HG02571 (cell line): Measurements from ENCODE around the gene SCFD2.

Experiments
- ATAC-seq: cut with Tn5 transposase; IDR thresholded peaks from one replicate; pipeline ENCODE4 v1.9.1; 2021; ENCODE audit warnings: mild to moderate bottlenecking, moderate library complexity; ENCODE audit not compliant: unreplicated experiment

The SCFD2 gene

DNA sequence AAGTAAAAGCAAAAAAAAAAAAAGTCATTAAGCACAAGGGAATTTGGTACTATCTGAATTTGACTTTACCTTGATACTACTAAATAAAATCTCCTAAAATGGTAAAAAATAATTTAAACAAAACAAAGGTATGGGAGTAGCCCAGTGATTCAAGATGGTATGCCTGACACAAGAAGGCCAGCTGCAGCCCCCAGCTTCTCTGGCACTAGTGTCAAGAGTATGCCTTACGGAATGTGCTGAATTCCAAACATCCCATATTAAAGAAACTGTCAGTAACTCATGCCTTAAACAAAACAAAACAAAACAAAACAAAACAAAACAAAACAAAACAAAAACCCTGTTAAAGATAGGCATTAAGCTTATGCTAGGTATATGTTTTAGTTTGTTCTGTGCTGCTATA lies 422.9 kb downstream of the SCFD2 start:
- no peak for ATAC-seq

DNA sequence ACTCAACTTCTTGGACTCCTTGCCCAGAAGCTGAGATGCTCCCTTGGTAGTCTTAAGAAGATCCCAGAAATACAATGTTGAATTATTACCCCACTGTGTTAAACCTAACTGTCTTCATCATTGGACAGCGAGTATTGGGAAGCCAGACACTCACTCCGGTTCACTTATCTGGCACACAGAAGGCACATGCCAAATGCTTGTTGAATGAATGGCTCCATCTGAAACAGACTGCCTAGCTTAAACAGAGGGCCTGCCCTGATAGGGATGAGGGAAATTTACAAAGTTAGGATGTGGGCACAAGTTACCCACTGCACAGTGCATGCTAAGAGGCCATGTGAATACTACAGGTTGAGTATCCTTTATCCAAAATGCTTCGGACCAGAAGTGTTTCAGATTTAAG lies 424.4 kb downstream of the SCFD2 start:
- no peak for ATAC-seq

DNA sequence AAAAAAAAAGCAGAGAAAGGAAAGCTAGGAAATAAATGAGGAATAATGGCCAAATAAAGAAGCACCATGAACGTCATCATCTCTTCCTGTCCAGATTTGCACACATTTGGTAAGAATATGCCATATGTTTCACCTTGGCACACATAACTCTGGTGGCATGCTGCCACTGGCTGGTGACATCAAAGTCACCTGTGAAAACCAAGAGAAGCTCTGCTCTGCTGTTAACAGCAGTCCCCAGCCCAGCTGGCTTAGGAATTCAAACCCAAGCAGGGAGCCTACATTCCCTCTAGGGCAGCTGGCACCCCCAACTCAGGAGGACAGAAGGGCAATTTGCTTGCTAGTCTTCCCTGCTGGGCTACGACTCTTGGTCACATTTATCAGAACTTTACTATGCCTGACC lies 426.1 kb downstream of the SCFD2 start:
- no peak for ATAC-seq

DNA sequence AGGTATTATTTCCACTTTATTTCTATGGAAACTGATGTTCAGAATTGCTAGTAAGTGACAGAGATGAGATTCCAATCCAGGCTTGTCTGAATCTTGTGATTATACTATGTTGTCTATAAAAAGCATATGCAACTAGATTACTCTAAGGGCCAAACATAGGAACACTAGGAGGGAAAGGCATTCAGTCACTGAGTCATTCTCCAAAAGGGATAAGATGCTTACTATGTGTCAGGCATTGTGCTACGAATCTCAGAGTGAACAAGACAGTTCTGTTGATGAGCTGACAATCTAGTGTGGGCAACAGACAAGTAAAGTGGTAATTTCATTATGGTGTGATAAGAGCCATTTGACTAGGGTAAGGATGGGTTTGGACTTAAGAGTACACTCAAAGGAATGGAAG lies 426.5 kb downstream of the SCFD2 start:
- no peak for ATAC-seq

DNA sequence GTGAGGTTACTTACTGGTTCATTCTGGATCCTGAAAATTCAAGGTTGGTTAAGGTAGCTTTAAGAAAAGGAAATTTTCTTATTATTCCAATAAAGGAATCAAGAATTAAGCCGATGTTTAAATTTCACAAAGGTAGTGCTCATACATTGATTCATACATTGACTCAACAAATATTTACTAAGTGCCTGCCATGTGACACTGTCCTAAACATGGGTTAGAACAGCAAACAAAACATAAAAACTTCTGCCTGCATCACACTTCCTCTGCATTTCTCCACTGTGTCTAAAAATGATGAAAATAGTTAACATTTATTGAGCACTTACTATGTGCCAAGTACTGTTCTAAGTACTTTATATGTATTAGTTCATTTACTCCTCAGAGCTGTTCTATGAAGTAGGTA lies 428.0 kb downstream of the SCFD2 start:
- no peak for ATAC-seq

DNA sequence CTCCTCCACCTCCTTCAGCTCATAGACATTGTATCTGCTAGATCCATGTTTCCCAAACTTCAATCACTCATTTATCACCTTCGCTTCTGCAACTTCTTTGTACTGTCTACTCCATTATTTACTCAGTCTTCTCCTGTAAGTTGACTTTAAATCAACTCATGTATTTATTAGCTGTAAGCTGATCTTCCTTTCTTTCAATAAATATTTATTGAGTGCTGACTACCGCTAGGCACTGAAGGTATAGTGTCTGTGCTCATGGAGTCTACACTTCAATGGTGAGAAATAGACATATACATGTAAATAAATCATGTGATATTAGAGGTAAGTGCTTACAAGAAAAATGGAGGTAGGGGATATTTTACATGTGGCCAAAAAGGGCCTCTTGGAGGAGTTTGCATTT lies 429.1 kb downstream of the SCFD2 start:
- no peak for ATAC-seq

DNA sequence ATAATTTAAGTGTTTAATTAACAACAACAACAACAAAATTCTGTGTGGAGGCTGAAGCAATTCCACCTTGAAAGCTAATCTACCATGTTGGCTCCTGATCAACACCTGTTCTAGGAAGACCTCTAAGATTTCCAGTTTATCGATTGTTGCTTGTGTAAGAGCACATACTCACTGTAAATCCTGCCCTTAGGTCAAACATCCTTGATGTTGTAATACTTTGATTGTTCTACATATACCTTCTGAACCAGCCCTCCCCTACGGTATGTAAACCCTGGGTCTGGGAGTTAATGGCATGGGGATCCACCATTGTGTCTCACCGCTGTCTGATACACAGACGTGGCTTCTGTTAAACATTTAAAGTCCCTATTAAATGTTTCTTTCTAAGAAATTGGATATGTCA lies 430.5 kb downstream of the SCFD2 start:
- ATAC-seq: no peak

DNA sequence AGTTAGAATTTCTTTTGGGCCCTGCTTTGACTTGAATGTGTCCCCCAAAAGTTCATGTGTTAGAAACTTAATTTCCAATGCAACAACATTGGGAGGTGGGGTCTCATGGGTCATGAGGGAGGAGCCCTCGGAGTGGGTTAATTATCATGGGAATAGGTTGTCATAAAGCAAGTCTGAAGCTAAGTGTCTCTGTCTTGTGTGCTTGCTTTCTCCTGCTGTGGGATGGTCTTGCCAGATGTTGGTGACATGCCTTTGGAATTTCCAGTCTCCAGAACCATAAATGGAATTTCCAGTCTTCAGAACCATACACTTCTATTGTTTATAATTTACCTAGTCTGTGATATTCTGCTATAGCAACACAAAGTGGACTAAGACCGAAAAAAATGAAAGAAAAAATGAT lies 432.1 kb downstream of the SCFD2 start:
- ATAC-seq: no peak

DNA sequence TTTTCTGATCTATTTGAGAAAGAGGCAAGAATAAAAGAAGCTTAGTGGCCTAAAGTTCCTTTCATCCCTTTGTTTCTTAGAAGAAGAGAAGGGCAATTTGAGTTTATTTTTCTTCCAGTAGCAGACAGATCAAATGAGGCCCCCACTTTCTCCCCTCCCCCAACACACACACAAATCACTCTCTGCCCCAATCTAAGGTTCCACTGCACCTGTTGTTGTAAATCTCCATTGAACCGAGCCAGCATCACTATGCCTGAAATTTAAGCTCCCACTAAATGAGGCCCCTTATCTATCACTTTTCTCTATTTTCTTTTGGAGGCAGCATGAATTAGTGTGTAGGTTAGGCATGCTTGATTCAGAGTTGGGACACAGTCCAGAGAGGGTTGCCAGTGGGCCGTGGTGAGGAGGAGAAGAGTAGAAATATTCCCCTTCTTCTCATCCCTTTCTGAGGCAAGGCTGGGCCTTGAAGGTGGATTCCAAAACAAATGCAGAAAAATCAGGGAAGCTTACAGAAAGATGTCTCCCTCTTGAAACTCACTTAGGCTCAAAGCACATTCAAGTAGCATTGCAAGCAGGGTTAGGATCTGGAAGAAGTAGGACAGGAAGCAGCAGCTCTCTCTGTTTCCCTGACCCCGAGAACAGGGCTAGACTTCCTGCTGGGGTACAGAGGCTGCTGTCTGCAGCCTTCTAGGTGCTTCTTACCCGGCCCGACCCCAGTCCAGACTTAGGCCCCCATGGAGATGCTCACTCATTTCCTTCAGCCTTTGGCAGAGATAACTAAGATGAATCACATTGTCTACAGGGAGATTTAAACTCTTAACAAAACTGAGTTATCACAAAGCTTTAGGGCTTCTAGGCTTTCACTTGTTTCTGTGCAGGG lies 433.0 kb downstream of the SCFD2 start:
- no peak for ATAC-seq

DNA sequence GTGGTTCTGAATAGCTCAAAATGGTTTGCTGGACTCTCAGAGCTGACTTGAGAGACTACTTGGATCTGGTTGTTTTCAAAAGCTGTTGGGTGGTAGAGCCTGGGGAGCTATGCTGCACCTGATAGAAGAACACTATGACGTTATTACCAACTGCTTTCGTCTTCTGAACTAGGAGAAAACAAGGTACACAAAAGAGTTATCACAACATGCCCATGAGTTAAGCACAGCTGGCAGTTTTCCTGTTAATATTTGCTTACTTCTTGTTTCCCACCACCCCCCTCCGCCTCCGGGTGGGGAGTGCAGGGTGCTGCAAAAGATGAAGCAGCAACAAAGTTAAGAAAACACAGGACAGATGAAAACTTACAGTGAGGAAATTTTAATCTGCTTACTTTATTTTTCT lies 434.6 kb downstream of the SCFD2 start:
- no peak for ATAC-seq

DNA sequence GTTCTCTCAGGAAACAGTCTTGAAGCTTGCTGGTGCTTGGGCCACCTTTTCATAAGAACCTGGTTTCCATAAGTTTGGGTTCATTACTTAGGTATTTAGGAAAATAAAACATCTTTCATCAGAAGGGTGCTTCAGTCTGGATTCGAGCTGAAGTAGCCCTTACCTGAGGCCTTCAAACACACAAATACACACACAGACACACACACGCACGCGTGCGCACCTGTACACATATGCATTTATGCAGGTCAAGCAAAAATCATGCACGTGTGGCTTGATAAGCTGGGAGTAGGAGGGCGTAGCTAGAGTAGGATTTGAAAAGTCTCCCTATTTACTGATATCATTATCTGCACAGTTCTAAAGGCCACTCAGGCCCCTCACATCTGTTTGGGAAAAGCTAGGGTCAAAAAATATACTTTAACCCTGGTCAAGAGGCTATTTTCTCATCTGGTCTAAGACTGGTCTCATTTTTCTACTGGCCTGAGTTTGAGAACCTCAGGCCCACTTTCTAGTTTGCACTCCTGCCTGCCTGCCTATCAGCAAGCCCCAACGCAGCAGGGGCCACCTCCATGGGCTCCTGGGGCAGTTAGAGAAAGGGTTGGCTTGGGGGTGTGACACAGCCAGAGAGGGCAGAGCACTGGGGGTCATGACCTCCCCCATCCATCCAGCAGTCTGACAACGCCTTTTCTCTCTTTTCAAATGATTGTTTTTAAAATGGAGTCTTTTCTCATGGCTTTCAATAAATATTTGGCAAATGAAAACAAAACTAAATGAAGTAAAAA lies 439.5 kb downstream of the SCFD2 start:
- no peak for ATAC-seq

DNA sequence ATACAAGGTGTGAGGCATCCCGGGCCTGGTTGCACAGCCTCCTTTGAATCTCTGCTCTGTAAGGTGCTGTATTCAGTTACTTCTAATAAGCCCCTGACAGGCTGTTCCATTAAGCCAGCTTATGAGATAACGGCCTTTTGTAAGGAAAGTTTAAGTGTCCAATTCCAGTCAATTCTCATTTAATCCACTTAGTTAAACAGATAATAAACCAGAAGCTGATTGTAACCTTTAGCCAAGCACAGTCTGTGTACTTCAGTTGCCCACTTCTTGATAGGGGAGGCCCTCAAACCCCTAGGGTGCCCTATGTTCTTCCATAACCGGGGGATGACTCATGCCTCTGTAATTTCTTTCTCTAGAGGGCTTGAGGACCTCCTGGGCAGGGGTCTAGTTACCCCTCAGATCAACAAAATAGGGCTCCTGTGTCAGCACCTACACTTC lies 440.3 kb downstream of the SCFD2 start:
- ATAC-seq: no peak

DNA sequence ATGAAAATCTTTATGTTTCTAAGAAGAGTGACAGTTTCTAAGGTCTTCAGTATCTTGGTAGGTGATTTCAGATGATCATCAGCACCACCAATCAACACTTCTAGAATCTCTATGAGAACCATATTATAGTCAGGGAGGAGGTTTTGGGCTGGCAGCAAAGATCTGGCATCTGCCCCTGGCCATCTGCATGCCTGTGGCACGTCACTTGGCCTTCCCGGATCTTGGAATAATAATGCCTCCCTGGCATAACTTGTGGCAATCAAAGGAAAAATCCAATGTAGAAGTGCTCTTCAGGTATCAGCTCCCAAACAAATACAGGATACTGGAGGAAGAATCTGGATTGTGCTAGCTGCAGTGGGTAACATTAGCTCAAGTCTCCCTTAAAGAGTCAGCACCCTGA lies 446.4 kb downstream of the SCFD2 start:
- ATAC-seq: no peak

DNA sequence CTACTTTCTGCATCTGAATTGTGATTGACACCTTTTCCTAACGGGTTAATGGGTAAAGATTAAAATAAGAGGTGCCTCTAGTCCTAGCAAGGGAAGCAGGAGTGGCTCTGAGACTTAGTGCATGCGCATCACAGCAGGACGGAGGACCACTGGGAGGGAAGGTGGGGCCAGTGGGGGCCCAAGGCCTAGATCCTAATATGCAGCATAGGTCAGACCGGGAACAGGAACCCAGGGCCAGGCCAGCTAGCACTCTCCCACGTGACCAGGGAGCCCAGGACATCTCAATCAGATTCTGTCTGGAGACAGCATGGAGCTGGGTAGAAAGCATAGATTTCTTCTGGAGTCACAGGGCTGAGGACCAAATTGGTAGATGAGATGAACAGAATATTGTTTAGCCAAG lies 448.0 kb downstream of the SCFD2 start:
- ATAC-seq: no peak

DNA sequence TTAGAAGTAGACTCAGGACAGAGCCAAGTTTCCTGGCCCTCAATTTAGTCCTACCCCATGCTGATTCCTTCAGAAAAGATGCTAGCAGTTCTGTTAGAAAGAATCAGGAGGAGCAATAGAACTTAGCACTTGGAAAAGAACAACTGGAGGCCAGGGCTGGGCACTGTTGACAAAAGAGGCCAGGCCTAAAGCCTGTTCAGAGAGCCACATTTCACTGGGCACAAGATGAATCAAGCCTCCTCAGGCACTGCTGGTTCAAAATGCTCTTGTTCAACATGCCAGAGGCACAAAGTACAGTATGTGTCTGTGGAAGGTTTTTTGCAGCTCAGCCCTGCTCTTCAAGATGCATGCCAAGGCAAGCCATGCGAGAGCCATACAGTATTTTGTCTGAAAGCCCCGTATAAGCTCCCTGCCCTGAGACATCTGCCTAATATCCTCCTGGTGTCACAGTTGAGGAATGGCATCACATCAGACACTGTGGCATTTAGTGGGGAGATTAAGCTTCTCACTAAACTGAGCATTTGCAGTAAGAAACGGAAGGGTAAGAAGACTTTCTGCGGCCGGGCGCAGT lies 450.0 kb downstream of the SCFD2 start:
- no peak for ATAC-seq

DNA sequence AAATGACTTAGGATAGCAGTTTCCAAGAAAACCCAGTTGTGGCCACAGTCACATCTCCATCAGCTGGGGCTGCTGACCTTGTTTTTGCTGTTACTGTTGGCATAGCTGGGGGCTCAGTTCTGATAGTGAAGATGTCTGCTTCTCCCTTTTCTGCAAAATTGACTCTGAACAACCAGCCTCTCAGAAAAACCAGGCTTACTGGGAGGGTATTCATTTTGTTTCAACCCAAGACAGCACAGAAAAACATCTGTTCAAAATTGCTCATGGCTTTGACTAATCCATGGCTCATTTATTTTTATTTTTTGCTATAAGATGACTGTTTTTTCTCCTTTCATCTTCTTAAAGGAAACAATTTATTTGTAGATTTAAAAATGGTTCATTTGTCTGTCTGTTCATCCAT lies 450.7 kb downstream of the SCFD2 start:
- ATAC-seq: no peak

DNA sequence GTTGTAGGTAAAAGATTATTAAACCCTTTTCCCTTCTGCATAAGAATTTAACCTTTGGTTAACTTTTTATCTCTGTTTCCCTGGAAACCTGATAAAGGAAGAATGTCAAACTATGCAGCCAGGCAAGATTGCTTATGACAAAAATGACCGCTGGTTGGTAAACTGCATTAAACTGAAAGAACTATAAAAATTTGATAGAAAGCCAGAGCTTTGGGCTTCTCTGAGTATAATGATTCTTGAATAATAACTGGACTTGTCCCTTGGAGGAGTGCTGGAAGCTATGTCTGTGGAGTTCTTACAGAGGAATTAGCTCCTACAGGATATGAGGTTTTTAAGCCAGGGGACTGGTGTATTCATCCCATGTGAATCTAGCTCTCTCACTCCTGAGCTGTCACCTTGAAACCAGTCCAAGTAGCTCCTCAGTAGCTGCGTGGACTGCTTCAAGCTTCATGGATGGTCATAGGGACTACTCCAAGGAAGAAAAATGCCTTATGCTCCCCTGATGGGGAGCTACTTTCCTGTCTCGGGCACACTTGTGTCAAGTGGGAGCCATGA lies 451.7 kb downstream of the SCFD2 start:
- ATAC-seq: no peak

DNA sequence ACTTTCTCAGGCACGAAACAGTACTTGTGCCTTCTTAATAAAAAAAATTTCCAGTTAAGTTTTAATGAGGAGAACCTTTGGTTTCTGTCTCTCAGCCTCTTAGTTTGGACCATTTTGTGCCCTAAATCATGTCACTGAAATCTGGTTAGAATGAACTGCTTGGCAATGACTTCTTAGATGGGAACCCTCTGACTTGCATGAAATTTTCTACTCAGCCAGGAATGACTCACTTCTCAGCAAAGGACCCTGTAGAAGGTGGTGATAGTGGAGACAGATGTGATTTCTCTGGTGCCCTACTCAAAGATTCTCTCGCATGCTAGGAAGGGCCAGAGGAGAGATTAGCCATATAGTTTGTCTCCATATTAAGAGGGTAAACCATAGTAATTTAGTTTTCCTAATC lies 453.3 kb downstream of the SCFD2 start:
- no peak for ATAC-seq

DNA sequence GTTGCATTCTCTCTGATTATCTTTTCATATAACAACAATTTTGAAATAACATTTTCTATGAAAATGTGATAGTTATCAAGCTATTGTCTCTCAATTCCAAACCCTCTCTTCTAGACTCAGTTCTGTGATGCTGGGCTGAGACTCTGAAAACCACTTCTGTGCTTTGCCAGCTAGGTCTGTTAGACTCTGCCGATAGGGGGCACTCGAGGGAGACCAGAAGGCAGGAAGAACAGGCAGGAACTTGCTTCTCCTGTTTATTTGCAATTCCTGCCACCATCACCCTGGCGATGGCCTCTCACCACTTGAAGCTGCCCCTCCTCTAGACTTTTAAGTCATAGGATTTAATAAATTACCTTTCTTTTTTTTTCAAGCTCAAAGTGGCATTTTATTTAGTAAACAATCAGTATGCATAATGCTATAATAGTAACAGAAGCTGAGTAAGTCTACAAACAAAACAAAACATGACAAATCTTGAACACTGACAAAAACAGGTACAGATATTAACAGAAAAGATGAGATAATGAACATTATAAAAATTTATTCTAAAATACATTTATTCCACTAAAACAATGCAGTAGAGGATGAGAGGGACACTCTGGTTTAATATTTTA lies 454.1 kb downstream of the SCFD2 start:
- ATAC-seq: no peak

DNA sequence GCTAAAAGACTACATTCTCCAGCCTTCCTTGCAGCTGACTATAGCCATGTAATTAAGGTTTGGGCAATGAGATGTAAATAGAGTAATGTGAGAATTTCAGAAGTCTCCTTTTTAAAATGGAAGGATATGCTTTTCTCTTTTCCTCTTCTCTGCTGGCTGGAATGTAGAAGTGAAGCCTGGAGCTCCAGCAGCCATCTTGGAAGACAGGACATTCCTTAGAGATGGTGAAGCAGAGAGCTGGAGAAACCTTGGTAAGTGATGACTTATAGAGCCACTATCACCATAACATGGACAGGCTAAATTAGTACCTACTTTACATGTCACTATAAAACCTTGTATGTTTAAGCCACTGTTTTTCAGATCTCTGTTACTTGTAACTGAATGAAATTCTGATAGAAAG lies 455.7 kb downstream of the SCFD2 start:
- no peak for ATAC-seq

DNA sequence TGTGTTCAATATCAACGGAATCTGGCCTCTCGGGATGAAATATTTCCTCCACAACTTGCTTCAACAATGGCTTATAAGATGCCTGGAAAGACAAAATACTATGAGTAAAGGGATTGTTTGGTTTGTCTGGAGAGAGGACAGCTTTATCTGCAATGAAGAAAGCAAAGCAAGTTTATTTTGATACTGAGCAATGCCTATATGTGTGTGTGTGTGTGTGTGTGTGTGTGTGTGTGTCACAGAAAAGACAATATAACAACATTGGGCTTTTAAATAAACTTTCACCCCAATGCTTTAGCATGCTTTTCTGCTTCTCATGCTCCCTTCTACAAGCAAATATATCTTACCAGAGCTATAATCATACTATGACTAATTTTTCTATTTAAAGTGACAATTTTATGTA lies 458.4 kb downstream of the SCFD2 start:
- no peak for ATAC-seq
